CD4-positive, alpha-beta T cell treated with Interleukin-6 at 100 ng/mL for 8 hours (primary cell): Measurements from ENCODE around the gene ARF1.

Experiments
- DNase-seq: peaks from one replicate; pipeline ENCODE4 v3.0.0-alpha.2; 2020; ENCODE audit warnings: mixed read lengths, low spot score

Gene ARF1

GRCh38 chr1:228050571-228051231, 31.8 kb upstream of the ARF1 start:
- DNase-seq: no peak

GRCh38 chr1:228058172-228058948, 24.1 kb upstream of the ARF1 start:
- DNase-seq: no peak

DNA sequence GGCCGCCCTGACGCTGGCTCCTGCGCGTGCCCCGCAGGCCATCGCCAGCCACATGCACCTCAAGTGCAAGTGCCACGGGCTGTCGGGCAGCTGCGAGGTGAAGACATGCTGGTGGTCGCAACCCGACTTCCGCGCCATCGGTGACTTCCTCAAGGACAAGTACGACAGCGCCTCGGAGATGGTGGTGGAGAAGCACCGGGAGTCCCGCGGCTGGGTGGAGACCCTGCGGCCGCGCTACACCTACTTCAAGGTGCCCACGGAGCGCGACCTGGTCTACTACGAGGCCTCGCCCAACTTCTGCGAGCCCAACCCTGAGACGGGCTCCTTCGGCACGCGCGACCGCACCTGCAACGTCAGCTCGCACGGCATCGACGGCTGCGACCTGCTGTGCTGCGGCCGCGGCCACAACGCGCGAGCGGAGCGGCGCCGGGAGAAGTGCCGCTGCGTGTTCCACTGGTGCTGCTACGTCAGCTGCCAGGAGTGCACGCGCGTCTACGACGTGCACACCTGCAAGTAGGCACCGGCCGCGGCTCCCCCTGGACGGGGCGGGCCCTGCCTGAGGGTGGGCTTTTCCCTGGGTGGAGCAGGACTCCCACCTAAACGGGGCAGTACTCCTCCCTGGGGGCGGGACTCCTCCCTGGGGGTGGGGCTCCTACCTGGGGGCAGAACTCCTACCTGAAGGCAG, 23.4 kb upstream of the ARF1 start:
- DNase-seq: peak; percentile 30

DNA sequence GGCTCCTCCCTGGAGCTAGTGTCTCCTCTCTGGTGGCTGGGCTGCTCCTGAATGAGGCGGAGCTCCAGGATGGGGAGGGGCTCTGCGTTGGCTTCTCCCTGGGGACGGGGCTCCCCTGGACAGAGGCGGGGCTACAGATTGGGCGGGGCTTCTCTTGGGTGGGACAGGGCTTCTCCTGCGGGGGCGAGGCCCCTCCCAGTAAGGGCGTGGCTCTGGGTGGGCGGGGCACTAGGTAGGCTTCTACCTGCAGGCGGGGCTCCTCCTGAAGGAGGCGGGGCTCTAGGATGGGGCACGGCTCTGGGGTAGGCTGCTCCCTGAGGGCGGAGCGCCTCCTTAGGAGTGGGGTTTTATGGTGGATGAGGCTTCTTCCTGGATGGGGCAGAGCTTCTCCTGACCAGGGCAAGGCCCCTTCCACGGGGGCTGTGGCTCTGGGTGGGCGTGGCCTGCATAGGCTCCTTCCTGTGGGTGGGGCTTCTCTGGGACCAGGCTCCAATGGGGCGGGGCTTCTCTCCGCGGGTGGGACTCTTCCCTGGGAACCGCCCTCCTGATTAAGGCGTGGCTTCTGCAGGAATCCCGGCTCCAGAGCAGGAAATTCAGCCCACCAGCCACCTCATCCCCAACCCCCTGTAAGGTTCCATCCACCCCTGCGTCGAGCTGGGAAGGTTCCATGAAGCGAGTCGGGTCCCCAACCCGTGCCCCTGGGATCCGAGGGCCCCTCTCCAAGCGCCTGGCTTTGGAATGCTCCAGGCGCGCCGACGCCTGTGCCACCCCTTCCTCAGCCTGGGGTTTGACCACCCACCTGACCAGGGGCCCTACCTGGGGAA, 22.7 kb upstream of the ARF1 start:
- peak; percentile 66 for DNase-seq

DNA sequence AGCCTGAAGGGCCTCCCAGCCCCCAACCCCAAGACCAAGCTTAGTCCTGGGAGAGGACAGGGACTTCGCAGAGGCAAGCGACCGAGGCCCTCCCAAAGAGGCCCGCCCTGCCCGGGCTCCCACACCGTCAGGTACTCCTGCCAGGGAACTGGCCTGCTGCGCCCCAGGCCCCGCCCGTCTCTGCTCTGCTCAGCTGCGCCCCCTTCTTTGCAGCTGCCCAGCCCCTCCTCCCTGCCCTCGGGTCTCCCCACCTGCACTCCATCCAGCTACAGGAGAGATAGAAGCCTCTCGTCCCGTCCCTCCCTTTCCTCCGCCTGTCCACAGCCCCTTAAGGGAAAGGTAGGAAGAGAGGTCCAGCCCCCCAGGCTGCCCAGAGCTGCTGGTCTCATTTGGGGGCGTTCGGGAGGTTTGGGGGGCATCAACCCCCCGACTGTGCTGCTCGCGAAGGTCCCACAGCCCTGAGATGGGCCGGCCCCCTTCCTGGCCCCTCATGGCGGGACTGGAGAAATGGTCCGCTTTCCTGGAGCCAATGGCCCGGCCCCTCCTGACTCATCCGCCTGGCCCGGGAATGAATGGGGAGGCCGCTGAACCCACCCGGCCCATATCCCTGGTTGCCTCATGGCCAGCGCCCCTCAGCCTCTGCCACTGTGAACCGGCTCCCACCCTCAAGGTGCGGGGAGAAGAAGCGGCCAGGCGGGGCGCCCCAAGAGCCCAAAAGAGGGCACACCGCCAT, 21.9 kb upstream of the ARF1 start:
- DNase-seq: no peak

GRCh38 chr1:228061411-228062084, 21.0 kb upstream of the ARF1 start:
- no peak for DNase-seq

DNA sequence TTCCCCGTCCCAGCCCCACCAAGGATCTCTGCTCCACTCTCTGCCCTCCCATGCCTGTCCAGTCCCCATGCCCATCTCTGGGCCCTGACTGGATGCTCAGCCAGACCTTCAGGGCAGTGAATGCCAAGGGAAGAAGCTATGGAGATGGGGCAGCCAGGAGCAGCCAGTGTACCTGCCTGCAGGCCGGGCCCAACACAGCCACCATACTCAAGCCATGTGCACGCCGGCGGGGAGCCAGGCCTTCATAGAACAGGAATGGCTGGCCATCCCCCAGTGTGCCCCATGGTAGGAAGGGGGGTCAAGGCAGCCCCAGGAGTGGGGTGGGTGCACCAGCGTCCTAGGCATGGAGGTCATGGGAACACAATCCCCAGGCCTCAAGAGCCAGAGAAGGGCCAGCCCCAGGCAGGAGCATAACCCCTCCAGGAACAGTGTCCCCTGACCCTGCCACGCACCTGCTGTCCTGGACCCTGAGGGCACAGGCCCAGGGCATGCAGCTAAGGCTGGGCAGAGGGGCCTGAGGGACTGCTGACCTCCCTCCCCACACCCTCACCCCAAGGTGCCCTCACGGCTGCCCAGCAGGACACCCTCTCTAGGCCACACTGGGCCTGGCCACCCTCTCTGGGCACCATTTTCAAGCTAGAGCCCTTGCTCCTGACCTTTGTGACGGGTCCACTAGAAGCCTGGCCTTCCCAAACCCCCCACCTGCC, 20.3 kb upstream of the ARF1 start:
- DNase-seq: no peak

- no peak for DNase-seq
Observed at GRCh38 chr1:228062812-228063211, 19.7 kb upstream of the ARF1 start.

DNA sequence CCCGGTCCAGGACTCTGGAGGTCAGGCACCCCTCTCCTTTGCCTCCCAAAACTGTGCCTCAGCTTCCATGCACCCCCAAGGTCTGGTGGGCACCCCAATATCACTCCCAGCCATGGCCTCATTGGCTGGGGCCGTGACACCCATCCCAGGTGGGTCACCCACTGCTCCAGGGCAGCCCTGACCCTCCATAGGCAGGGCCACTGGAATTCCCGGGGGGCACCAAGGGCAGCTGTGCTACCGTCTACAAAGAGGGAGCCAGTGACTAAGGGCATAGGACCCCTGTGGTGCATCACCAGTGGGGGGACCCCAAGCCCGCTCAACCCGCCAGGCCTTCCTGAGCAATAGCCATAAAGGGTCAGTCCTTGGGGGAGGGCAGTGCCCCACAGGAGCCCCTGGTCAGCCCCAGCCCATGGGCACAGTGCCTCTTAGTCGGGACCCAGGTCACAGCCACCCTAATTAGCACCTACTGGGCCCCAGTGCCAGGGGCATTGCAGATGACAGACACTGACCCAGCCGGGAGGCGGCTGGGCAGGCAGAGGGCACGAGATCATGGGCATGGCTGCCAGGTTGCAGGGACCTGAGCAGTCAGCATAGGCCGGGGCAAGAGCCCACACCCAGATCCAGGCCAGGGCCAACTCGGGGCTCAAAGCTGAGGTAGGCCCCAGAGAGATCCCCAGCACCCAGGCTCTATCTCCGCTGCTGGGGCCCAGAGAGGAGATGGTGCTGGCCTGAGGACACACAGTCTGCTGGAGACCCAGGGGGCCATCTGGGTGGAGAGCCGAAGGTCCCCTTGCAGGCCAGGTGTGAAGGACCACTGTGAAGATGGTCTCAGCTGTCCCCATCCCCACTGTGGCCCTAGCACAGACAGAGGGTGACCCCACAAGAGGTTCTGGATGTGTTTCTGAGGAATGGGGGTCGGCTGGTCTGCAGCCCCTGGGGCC, 19.0 kb upstream of the ARF1 start:
- no peak for DNase-seq

GRCh38 chr1:228064296-228064695, 18.2 kb upstream of the ARF1 start:
- DNase-seq: no peak

DNA sequence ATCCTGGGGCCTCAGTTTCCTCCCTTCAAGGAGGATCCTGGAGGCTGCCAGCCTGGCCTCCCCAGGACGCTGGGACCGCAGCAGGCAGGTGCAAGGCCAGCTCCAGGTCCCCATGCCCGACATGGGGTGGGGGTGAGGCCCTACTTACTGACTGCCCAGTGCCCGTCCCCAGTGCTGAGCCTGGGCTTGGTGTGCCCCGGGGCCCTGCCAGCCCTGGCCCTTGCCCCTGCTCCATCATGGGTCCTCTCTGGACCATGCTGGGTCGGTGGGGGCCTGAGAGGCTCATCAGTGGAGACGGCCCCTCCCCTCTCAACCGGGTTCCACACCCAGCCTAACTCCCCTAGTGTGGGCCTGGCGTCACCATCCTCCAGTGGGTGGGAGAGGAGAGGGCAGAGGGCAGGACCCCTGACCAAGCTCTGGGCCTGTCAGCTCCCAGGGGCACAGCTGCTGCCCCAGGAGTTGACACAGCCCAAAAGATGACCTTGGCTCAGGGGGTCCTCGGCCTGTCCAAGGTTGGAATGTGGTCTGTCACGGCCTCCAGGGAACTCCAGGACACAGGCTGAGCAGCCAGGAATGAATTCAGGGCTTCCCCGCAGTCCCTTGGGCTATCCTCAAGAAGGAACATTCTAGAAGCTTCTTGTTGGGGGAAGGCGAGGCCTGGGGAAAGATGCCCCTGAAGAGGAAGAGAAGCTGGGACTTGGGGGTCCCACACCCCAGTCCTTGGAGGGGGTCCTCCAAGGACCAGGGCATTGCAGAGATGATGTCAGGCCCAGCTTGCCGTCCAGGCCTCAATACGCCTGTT, 17.6 kb upstream of the ARF1 start:
- no peak for DNase-seq

DNA sequence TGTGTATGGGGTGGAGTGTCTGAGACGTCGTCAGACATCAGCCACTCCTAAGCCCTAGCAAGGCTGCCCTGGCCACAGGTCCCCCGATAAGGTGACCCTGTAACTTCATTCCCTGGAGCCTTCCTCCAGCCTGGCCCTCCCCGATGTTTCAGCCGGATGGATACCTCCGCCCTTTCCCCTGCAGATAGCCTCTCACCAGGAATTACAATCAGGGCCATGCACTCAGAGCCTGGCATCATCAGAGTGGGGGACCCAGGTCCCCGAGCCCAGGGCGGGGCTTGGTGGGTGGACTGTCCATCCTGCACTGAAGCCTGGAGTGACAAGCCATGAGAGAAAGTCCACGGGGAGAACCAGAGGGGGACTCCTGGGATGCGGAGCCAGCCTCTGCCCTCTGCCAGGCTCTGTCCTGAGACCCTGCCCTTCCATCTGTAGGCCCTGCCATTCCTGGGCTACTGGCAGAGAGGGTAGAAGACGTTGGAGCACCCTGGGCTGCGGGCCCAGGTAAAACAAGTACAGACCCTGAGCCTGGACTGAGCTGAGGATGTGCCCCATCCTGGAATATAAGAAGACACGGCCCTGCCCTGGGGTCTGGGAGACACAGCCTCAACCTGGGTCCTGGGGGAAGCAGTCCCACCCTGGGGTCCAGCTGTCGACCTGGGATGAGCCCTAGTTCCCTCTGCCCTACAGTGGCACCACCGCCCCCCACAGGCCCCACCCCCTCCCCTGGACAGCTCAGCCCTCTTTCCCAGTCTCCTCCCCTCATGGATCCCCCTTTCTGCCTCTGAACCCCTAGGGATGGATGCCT, 16.8 kb upstream of the ARF1 start:
- DNase-seq: no peak

- no peak for DNase-seq
Observed at GRCh38 chr1:228066416-228066815, 16.1 kb upstream of the ARF1 start.

DNA sequence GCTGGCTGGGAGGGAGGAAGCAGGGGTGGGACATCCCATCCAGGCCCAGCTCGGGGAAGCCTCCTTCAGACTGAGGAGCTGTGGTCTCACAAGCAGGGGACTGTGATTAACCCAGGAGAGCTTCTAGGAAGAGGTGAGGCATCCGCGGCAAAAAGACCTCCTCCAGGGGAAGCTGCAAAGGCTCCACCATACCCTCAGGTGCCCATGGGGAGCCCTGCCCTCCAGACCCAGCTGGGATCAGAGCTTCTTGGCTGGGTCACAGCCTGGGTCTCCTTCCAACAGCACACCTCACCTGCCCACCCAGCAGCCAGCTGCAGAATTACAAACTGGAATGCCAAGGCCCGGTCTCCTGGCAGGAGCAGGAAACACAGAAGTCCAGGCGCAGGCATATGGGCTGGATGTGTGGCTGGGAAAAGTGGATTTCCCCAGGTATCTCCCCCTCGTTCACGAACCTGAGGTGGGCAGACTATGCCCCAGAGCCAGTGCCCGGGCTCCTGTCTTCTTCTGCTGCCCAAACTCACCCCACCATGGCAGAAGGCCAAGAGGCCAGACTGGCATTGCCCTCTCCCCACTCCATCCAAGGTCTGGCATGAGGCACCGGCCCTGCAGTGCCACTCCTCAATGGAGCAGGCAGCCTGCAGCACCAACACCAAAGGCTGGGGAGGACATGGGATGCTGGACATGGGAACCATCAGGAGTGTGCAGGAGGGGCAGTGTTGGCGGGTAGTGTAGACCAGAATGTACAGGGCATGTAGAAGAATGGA, 15.4 kb upstream of the ARF1 start:
- DNase-seq: no peak

DNA sequence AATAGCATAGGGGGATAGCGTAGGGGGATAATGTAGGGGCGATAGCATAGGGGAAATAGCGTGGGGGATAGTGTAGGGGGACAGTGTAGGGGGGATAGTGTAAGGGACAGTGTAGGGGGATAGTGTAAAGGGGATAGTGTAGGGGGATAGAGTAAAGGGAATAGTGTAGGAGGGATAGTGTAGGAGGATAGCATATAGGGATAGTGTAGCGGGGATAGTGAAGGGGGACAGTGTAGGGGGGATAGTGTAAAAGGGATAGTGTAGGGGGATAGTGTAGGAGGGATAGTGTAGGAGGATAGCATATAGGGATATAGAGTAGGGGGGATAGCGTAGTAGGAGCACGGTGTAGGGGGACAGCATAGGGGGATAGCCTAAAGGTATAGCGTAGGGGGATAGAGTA, 14.1 kb upstream of the ARF1 start:
- no peak for DNase-seq

- DNase-seq: no peak
Observed at GRCh38 chr1:228070173-228070572, 12.3 kb upstream of the ARF1 start.

DNA sequence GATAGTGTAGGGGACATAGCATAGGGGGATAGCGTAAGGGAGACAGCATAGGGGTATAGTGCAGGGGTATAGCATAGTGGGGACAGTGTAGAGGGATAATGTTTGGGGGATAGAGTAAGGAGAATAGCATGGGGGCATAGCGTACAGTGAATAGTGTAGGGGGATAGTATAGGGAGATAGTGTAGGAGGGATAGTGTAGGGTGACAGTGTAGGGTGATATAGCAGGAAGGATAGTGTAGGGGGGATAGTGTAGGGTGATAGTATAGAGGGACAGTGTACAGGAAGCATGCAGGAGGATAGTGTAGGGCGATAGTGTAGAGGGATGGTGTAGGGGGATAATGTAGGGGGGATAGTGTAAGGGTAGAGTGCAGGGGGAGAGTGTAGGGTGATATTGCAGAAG, 11.7 kb upstream of the ARF1 start:
- DNase-seq: no peak
